Measurements from ENCODE around the gene ZNF708.

DNA sequence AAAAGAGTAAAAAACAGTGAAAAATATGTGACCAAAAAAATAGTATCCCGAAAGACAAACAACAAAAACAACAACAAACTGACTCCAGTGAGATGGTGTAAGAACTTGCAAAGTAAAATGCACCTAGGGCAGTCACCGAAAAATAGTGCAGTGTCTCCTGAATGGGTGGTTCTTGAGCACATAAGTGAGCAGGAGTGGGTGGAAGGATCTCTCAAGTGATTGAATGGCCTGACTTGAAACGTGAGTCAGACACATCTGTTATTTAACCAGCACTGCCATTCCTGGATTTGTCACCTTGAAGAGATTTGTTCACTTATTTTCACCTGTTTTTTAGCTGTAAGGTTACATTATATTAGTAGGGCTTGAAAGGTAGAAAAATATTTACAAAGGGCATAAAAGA lies 33.1 kb upstream of the ZNF708 start:
- no peak for TF ChIP-seq EZH2 (IDR thresholded peaks at IDR 0.05; ENCODE audit: borderline replicate concordance, insufficient read depth, low read length, poor library complexity, severe bottlenecking)
- TF ChIP-seq, protein P1, sequence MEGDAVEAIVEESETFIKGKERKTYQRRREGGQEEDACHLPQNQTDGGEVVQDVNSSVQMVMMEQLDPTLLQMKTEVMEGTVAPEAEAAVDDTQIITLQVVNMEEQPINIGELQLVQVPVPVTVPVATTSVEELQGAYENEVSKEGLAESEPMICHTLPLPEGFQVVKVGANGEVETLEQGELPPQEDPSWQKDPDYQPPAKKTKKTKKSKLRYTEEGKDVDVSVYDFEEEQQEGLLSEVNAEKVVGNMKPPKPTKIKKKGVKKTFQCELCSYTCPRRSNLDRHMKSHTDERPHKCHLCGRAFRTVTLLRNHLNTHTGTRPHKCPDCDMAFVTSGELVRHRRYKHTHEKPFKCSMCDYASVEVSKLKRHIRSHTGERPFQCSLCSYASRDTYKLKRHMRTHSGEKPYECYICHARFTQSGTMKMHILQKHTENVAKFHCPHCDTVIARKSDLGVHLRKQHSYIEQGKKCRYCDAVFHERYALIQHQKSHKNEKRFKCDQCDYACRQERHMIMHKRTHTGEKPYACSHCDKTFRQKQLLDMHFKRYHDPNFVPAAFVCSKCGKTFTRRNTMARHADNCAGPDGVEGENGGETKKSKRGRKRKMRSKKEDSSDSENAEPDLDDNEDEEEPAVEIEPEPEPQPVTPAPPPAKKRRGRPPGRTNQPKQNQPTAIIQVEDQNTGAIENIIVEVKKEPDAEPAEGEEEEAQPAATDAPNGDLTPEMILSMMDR (IDR thresholded peaks at IDR 0.05; ENCODE audit: poor library complexity, severe bottlenecking), result no peak
- TF ChIP-seq MXI1 (conservative IDR thresholded peaks at IDR 0.05; ENCODE audit: poor library complexity, severe bottlenecking), result no peak
- TF ChIP-seq POLR2AphosphoS5 (IDR thresholded peaks at IDR 0.05), result no peak
- TF ChIP-seq TAF1 (IDR thresholded peaks at IDR 0.05; ENCODE audit: low read depth), result no peak
- TF ChIP-seq, protein P2, sequence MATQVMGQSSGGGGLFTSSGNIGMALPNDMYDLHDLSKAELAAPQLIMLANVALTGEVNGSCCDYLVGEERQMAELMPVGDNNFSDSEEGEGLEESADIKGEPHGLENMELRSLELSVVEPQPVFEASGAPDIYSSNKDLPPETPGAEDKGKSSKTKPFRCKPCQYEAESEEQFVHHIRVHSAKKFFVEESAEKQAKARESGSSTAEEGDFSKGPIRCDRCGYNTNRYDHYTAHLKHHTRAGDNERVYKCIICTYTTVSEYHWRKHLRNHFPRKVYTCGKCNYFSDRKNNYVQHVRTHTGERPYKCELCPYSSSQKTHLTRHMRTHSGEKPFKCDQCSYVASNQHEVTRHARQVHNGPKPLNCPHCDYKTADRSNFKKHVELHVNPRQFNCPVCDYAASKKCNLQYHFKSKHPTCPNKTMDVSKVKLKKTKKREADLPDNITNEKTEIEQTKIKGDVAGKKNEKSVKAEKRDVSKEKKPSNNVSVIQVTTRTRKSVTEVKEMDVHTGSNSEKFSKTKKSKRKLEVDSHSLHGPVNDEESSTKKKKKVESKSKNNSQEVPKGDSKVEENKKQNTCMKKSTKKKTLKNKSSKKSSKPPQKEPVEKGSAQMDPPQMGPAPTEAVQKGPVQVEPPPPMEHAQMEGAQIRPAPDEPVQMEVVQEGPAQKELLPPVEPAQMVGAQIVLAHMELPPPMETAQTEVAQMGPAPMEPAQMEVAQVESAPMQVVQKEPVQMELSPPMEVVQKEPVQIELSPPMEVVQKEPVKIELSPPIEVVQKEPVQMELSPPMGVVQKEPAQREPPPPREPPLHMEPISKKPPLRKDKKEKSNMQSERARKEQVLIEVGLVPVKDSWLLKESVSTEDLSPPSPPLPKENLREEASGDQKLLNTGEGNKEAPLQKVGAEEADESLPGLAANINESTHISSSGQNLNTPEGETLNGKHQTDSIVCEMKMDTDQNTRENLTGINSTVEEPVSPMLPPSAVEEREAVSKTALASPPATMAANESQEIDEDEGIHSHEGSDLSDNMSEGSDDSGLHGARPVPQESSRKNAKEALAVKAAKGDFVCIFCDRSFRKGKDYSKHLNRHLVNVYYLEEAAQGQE (IDR thresholded peaks at IDR 0.05; ENCODE audit: borderline replicate concordance), result no peak
